Mucosa of rectum (tissue), 2 donors: ENCODE measurements around the gene AKAP8.

ENCODE experiments used
- H3K27ac ChIP-seq, 2 donors: one replicate each; pipeline ENCODE4 v1.7.0; 2013; ENCODE audit warnings: inconsistent platforms in 2 of 2, low read depth in 2 of 2, low read length in 2 of 2
- H3K27me3 ChIP-seq, 2 donors: one replicate each; pipeline ENCODE4 v1.7.0; 2013; ENCODE audit warnings: low read length in 2 of 2; ENCODE audit not compliant: control insufficient read depth in 2 of 2, insufficient read depth in 2 of 2
- H3K36me3 ChIP-seq, 2 donors: one replicate each; pipeline ENCODE4 v1.7.0; 2013; ENCODE audit warnings: low read length in 2 of 2; ENCODE audit not compliant: control insufficient read depth in 2 of 2, insufficient read depth in 2 of 2
- H3K4me1 ChIP-seq, 2 donors: one replicate each; pipeline ENCODE4 v1.7.0; 2013; ENCODE audit warnings: low read length in 2 of 2, mild to moderate bottlenecking in 1 of 2; ENCODE audit not compliant: control insufficient read depth in 2 of 2, insufficient read depth in 2 of 2
- H3K4me3 ChIP-seq, 2 donors: one replicate each; pipeline ENCODE4 v1.7.0; 2013; ENCODE audit warnings: low read length in 2 of 2
- H3K9ac ChIP-seq, 2 donors: one replicate each; pipeline ENCODE4 v1.7.0; 2013; ENCODE audit warnings: low read length in 2 of 2, low read depth in 1 of 2, mild to moderate bottlenecking in 1 of 2
- H3K9me3 ChIP-seq, 2 donors: one replicate each; pipeline ENCODE4 v1.7.0; 2013; ENCODE audit warnings: low read length in 2 of 2; ENCODE audit not compliant: control insufficient read depth in 2 of 2
- donor health status: healthy.
- donor health status: Normal muscosa, but diverticular disease.

Gene AKAP8

GRCh38 chr19:15307169-15307568, 72.4 kb downstream of the AKAP8 start:
- Histone ChIP-seq H3K9me3 (no peaks in the 10 kb centered on the region), H3K9ac (no peak overlapping the region), H3K4me3 (no peak overlapping the region), H3K27ac (no peak overlapping the region), H3K4me1 (peaks cover 13 to 20% of the 10 kb centered on the region in 2 donors), H3K36me3 (no peaks in the 10 kb centered on the region), H3K27me3 (no peaks in the 10 kb centered on the region)

GRCh38 chr19:15305582-15306334, 73.8 kb downstream of the AKAP8 start:
- Histone ChIP-seq H3K27ac (no peak overlapping the region), H3K4me1 (peaks cover 13 to 20% of the 10 kb centered on the region in 2 donors), H3K9me3 (no peaks in the 10 kb centered on the region), H3K4me3 (no peak overlapping the region), H3K27me3 (no peaks in the 10 kb centered on the region), H3K36me3 (no peaks in the 10 kb centered on the region), H3K9ac (no peak overlapping the region)

- no peak overlapping the region for H3K4me3 ChIP-seq
- H3K36me3 ChIP-seq, result no peaks in the 10 kb centered on the region
- H3K27me3 ChIP-seq, result no peaks in the 10 kb centered on the region
- peaks cover 16 to 23% of the 10 kb centered on the region in 2 donors for H3K4me1 ChIP-seq
- H3K9me3 ChIP-seq, result no peaks in the 10 kb centered on the region
- H3K27ac ChIP-seq, result no peak overlapping the region
- no peak overlapping the region for H3K9ac ChIP-seq
Observed at GRCh38 chr19:15304140-15304705, 75.4 kb downstream of the AKAP8 start.
